Hematopoietic multipotent progenitor cell (in vitro differentiated cells): ENCODE data around the gene POU3F2. TPM values are rescaled to one million over a fixed set of nuclear protein-coding genes. Genes with fewer than 3 reads are reported as not detected.

Experiments used
- total RNA-seq: library from RNA; depleted of rRNA; stranded (reverse); fragments of >200 nt; gene quantifications from one replicate; pipeline ENCODE4 v1.2.3, GENCODE V29; 2012

The POU3F2 gene
- total RNA-seq, 1 donor = not detected

Other genes with a start within 250 kb of the POU3F2 start
- gene FBXL4, start 113.4 kb downstream of the POU3F2 start, total RNA-seq = 14.0 TPM